Activated CD4-positive, alpha-beta T cell treated with anti-CD3 and anti-CD28 coated beads, Interleukin-2, amount 10 ng/mL, durations not matched to agents 7 days and 5 days (primary cell): ENCODE measurements around the gene RAP1GAP2. TPM values are rescaled to one million over a fixed set of nuclear protein-coding genes. Genes with fewer than 3 reads are reported as not detected.

Experiments
- CTCF ChIA-PET: fragments of 350-600 bp; sonication (Branson Sonifier 250); formaldehyde crosslinking; loops from one replicate; lab custom pipeline; 2021; ENCODE audit warnings: antibody characterized with exemption; lab: Charles Lee
- POLR2A ChIA-PET: fragments of 350-600 bp; sonication (Branson Sonifier 250); formaldehyde crosslinking; loops from one replicate; lab custom pipeline; 2021; ENCODE audit warnings: antibody characterized with exemption; lab: Charles Lee
- DNase-seq: peaks from one replicate; pipeline ENCODE4 v3.0.0-alpha.2; 2020
- H3K27ac Mint-ChIP-seq: one replicate; pipeline ENCODE4 v1.8.0; 2021; ENCODE audit warnings: mild to moderate bottlenecking, moderate library complexity, mixed read lengths
- H3K27me3 Mint-ChIP-seq: one replicate; pipeline ENCODE4 v1.8.0; 2021; ENCODE audit warnings: mixed read lengths
- H3K36me3 Mint-ChIP-seq: one replicate; pipeline ENCODE4 v1.8.0; 2021; ENCODE audit warnings: low read depth, mixed read lengths
- H3K4me1 Mint-ChIP-seq: one replicate; pipeline ENCODE4 v1.8.0; 2021; ENCODE audit warnings: mixed read lengths
- H3K4me3 Mint-ChIP-seq: one replicate; pipeline ENCODE4 v1.8.0; 2021; ENCODE audit warnings: mild to moderate bottlenecking, moderate library complexity, mixed read lengths
- H3K9me3 Mint-ChIP-seq: one replicate; pipeline ENCODE4 v1.8.0; 2021; ENCODE audit warnings: mixed read lengths
- total RNA-seq, 2 experiments: library from RNA; stranded (reverse); gene quantifications; one replicate each; pipeline ENCODE4 v1.2.3, GENCODE V29; 2021

RAP1GAP2 gene
- total RNA-seq, 2 experiments from 2014 or later = 27.8 to 37.3 TPM

DNA sequence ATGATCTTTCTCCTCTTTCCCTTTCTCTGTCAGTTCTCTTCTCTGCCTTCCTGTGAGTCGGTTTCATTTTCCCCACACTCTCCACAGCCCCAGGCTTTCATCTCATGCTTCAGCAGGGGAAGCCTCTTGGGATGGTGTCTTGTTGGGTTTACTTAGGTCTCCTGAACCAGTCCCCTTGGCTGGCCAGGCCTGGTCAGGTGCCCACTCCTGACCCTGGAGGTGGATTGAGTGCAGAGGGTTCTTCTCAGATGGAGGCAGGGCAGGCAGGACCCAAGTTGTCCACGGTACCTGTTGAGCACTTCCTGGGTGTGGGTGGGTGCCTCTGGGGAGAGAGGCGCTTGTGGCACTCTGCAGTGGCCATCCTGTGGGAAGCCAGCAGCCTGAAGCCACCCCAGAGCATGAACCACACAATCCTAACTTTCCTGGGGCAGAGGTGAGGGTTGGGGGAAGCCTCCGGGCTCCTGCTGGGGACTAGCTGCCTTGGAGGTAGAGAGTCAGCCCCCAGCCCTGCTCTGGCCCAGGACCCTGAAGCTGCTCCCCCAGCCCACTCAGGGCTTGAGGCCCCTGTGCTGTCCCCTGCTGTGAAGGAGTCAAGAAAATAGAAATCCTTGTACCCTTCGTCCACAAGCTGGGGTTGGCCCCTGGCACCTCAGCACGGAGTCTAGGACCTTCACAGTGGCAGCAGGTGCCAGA is 2.0 kb upstream of the RAP1GAP2 start:
- Mint-ChIP-seq H3K36me3 (peaks cover 23% of the 10 kb centered on the region), H3K27me3 (peaks cover 22% of the 10 kb centered on the region), H3K27ac (peak overlapping the region; percentile 80), H3K4me1 (peaks cover 85% of the 10 kb centered on the region), H3K4me3 (peak overlapping the region; percentile 88), H3K9me3 (no peaks in the 10 kb centered on the region)
- CTCF ChIA-PET = interaction anchor here (1.4 to 1.8 kb wide), 3 partner anchors 8 to 20 kb away, joined by 5 to 6 read pairs (median 5); no protein-coding TSS in a partner anchor
- POLR2A ChIA-PET = interaction anchor here (0.6 to 1.1 kb wide), 2 partner anchors 9 to 20 kb away, joined by 3 read pairs; no protein-coding TSS in a partner anchor
- DNase-seq = peak; percentile 53

- H3K27me3 Mint-ChIP-seq = peaks cover 17% of the 10 kb centered on the region
- CTCF ChIA-PET = interaction anchor here (0.6 to 2.7 kb wide), 6 partner anchors 9 to 250 kb away, joined by 3 to 14 read pairs (median 6); no protein-coding TSS in a partner anchor
- peak overlapping the region; percentile 88 for H3K4me3 Mint-ChIP-seq
- peaks cover 83% of the 10 kb centered on the region for H3K4me1 Mint-ChIP-seq
- no peaks in the 10 kb centered on the region for H3K9me3 Mint-ChIP-seq
- POLR2A ChIA-PET = interaction anchor here (2.2 kb wide), 1 partner anchor 19 kb away, joined by 21 read pairs; no protein-coding TSS in a partner anchor
- peaks cover 28% of the 10 kb centered on the region for H3K36me3 Mint-ChIP-seq
- no peak for DNase-seq
- peak overlapping the region; percentile 16 for H3K27ac Mint-ChIP-seq
These were observed 636 bp upstream of the RAP1GAP2 start for GRCh38 chr17:2795441-2796163.

DNA sequence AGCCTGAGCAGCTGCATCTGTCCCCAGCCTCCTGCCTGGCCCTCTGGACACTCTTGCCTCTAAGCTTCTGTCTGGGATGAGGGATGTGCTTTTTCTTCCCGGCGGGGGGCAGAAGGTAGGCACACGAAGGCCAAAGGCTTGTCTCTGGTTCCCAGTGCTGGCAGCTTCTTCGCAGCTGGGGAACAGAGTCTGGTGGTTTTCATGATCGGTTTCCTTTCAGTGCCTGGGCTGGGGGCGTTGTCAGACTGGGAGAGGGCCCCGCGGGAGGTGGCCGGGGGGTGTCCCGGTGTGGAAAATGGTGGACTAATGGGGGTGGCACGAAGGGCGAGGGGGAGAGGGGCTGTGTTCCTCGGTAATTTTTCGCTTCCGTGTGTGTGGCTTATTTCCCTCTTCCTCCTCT is 988 bp downstream of the RAP1GAP2 start:
- POLR2A ChIA-PET = interaction anchor here (2.2 kb wide), 1 partner anchor 17 kb away, joined by 21 read pairs; no protein-coding TSS in a partner anchor
- H3K4me1 Mint-ChIP-seq = peaks cover 74% of the 10 kb centered on the region
- CTCF ChIA-PET = interaction anchor here (0.6 to 2.7 kb wide), 3 partner anchors 11 to 146 kb away, joined by 3 to 14 read pairs (median 11); no protein-coding TSS in a partner anchor
- peak overlapping the region; percentile 65 for H3K27ac Mint-ChIP-seq
- peak; percentile 14 for DNase-seq
- H3K4me3 Mint-ChIP-seq = peak overlapping the region; percentile 88
- peaks cover 12% of the 10 kb centered on the region for H3K27me3 Mint-ChIP-seq
- no peaks in the 10 kb centered on the region for H3K9me3 Mint-ChIP-seq
- peaks cover 36% of the 10 kb centered on the region for H3K36me3 Mint-ChIP-seq

- Mint-ChIP-seq H3K9me3 (no peaks in the 10 kb centered on the region), H3K4me3 (peak overlapping the region; percentile 88), H3K4me1 (peaks cover 70% of the 10 kb centered on the region), H3K36me3 (peaks cover 40% of the 10 kb centered on the region), H3K27me3 (peaks cover 12% of the 10 kb centered on the region), H3K27ac (no peak overlapping the region)
- ChIA-PET CTCF (interaction anchor here (0.6 to 2.7 kb wide), 3 partner anchors 14 to 146 kb away, joined by 3 to 14 read pairs (median 5); no protein-coding TSS in a partner anchor), POLR2A (interaction anchor here (2.2 kb wide), 1 partner anchor 17 kb away, joined by 21 read pairs; no protein-coding TSS in a partner anchor)
- DNase-seq = no peak
These were observed 1.4 kb downstream of the RAP1GAP2 start for GRCh38 chr17:2797637-2798036.

- peaks cover 45% of the 10 kb centered on the region for H3K36me3 Mint-ChIP-seq
- peaks cover 66% of the 10 kb centered on the region for H3K4me1 Mint-ChIP-seq
- peak overlapping the region; percentile 88 for H3K4me3 Mint-ChIP-seq
- DNase-seq = no peak
- POLR2A ChIA-PET = no interaction called here
- H3K27me3 Mint-ChIP-seq = peaks cover 12% of the 10 kb centered on the region
- CTCF ChIA-PET = interaction anchor here (1.6 to 2.7 kb wide), 3 partner anchors 14 to 17 kb away, joined by 5 to 14 read pairs (median 6); no protein-coding TSS in a partner anchor
- no peak overlapping the region for H3K27ac Mint-ChIP-seq
- no peaks in the 10 kb centered on the region for H3K9me3 Mint-ChIP-seq
These were observed 1.9 kb downstream of the RAP1GAP2 start for GRCh38 chr17:2798188-2798587.

GRCh38 chr17:2798678-2799077 is 2.4 kb downstream of the RAP1GAP2 start:
- H3K36me3 Mint-ChIP-seq = peaks cover 50% of the 10 kb centered on the region
- peak overlapping the region; percentile 15 for H3K4me3 Mint-ChIP-seq
- H3K27ac Mint-ChIP-seq = no peak overlapping the region
- CTCF ChIA-PET = interaction anchor here (1.6 to 2.0 kb wide), 3 partner anchors 13 to 16 kb away, joined by 5 to 6 read pairs (median 6); no protein-coding TSS in a partner anchor
- POLR2A ChIA-PET = no interaction called here
- H3K9me3 Mint-ChIP-seq = no peaks in the 10 kb centered on the region
- no peak for DNase-seq
- peaks cover 12% of the 10 kb centered on the region for H3K27me3 Mint-ChIP-seq
- peaks cover 62% of the 10 kb centered on the region for H3K4me1 Mint-ChIP-seq

DNA sequence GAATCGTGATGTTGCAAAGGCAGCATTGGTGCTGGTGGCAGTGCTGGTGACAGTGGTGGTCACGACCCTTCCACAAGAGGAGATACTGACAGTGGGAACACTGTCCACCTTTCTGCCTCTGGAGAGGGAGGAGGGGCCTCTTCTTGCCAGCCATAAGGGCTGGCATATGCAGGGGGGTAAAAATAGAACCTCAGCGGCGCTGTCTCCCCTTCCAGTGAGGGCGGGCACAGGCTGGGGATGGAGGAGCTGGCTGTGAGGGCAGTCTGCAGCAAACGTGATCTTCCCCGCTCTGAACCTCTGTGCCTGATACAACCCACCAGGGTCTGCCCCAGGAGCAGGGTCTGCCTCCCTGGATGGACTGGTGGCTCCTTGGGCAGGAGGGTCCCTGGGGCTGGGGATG is 3.4 kb downstream of the RAP1GAP2 start:
- DNase-seq = no peak

GRCh38 chr17:2800367-2800766 is 4.1 kb downstream of the RAP1GAP2 start:
- DNase-seq = no peak
- ChIA-PET POLR2A (no interaction called here), CTCF (interaction anchor here (1.8 to 2.0 kb wide), 2 partner anchors 14 to 15 kb away, joined by 6 read pairs; no protein-coding TSS in a partner anchor)
- Mint-ChIP-seq H3K9me3 (no peaks in the 10 kb centered on the region), H3K27ac (no peak overlapping the region), H3K27me3 (peaks cover 12% of the 10 kb centered on the region), H3K4me1 (peaks cover 50% of the 10 kb centered on the region), H3K36me3 (peaks cover 52% of the 10 kb centered on the region), H3K4me3 (no peak overlapping the region)

More for the DNA sequence above, 3.4 kb downstream of the RAP1GAP2 start:
- H3K27ac Mint-ChIP-seq = peak overlapping the region; percentile 9
- no peak overlapping the region for H3K4me3 Mint-ChIP-seq
- H3K36me3 Mint-ChIP-seq = peaks cover 52% of the 10 kb centered on the region
- ChIA-PET POLR2A (no interaction called here), CTCF (interaction anchor here (1.8 to 2.0 kb wide), 2 partner anchors 14 to 15 kb away, joined by 6 read pairs; no protein-coding TSS in a partner anchor)
- peaks cover 54% of the 10 kb centered on the region for H3K4me1 Mint-ChIP-seq
- no peaks in the 10 kb centered on the region for H3K9me3 Mint-ChIP-seq
- peaks cover 12% of the 10 kb centered on the region for H3K27me3 Mint-ChIP-seq

DNA sequence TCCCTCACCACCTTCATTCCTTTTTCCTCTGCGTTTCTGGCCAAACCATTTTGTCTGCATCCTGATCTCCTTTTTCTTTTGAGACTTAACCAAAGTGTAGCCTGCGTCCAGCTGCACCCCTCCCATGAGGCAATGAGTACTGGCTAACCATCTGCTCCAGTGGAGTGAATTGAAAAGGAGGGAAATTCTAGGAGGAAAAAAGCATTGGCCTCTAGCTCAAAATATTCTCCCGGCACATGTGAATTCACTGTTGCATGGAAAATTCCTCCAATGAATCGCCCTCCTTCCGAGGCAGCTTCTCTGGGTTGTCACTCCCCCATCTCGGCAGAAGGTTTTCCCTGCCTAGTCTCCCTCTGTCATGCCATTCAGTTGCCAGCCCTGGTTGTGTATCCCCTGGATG is 5.6 kb downstream of the RAP1GAP2 start:
- no peak overlapping the region for H3K27ac Mint-ChIP-seq
- H3K27me3 Mint-ChIP-seq = peaks cover 10% of the 10 kb centered on the region
- no peak for DNase-seq
- ChIA-PET CTCF (interaction anchor here (0.7 to 2.4 kb wide), 4 partner anchors 12 to 47 kb away, joined by 3 to 5 read pairs (median 3); no protein-coding TSS in a partner anchor), POLR2A (no interaction called here)
- no peaks in the 10 kb centered on the region for H3K9me3 Mint-ChIP-seq
- peaks cover 45% of the 10 kb centered on the region for H3K36me3 Mint-ChIP-seq
- peaks cover 37% of the 10 kb centered on the region for H3K4me1 Mint-ChIP-seq
- H3K4me3 Mint-ChIP-seq = no peak overlapping the region

DNA sequence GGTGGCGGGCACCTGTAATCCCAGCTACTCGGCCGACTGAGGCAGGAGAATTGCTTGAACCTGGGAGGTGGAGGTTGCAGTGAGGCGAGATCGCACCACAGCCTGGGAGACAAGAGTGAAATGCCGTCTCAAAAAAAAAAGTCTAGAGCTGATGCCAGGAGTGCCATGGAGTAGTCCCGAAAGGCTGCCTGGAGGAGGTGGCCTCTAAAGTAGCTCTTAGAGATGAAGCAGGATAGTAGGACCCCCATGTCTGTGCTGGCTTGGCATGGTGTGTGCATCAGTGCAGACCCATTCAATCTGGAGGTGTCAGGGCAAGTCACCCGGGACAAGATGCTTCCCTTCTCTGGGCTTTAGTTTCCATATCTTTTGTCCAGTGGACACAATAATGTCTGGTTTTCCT is 6.3 kb downstream of the RAP1GAP2 start:
- Mint-ChIP-seq H3K9me3 (no peaks in the 10 kb centered on the region), H3K27ac (no peak overlapping the region), H3K36me3 (peaks cover 40% of the 10 kb centered on the region), H3K27me3 (peaks cover 13% of the 10 kb centered on the region), H3K4me1 (peaks cover 35% of the 10 kb centered on the region), H3K4me3 (no peak overlapping the region)
- POLR2A ChIA-PET = no interaction called here
- CTCF ChIA-PET = interaction anchor here (0.7 to 2.4 kb wide), 4 partner anchors 9 to 46 kb away, joined by 3 to 5 read pairs (median 4); no protein-coding TSS in a partner anchor
- no peak for DNase-seq

- Mint-ChIP-seq H3K9me3 (no peaks in the 10 kb centered on the region), H3K36me3 (peaks cover 35% of the 10 kb centered on the region), H3K27ac (no peak overlapping the region), H3K4me1 (peaks cover 26% of the 10 kb centered on the region), H3K4me3 (no peak overlapping the region), H3K27me3 (peaks cover 12% of the 10 kb centered on the region)
- ChIA-PET CTCF (interaction anchor here (1.0 to 2.4 kb wide), 3 partner anchors 10 to 17 kb away, joined by 5 to 6 read pairs (median 5); no protein-coding TSS in a partner anchor), POLR2A (no interaction called here)
- no peak for DNase-seq
These were observed 7.1 kb downstream of the RAP1GAP2 start for GRCh38 chr17:2803386-2803785.

DNA sequence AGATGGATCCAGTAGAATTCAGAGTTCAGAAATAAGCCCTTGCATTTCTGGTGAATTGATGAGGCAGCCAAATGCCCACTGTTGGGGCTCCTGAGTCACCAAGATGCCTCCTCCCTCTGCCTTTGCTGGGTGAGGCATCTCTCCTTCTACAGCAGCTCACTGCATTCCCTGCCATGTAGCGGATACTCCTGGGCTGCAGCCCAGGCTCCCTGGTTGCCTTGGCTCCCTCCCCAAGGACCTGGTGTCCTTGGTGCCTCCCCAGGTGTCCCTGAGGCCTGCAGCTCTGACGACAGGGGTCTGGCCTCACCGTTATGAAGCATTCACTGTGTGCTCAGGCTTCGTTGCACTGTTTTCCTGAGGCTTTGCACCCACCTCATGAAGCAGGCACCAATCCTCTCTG is 7.7 kb downstream of the RAP1GAP2 start:
- Mint-ChIP-seq H3K27ac (no peak overlapping the region), H3K4me3 (no peak overlapping the region), H3K36me3 (peaks cover 38% of the 10 kb centered on the region), H3K4me1 (peaks cover 23% of the 10 kb centered on the region), H3K27me3 (peaks cover 13% of the 10 kb centered on the region), H3K9me3 (no peaks in the 10 kb centered on the region)
- POLR2A ChIA-PET = no interaction called here
- CTCF ChIA-PET = interaction anchor here (1.0 to 2.4 kb wide), 2 partner anchors 10 to 18 kb away, joined by 5 to 6 read pairs; no protein-coding TSS in a partner anchor
- no peak for DNase-seq
